SK-N-SH (cell line): ENCODE data around the gene SLIT1. TPM values are rescaled to one million over a fixed set of nuclear protein-coding genes. Genes with fewer than 3 reads are reported as not detected.

Source experiments
- CTCF ChIA-PET: fragments of 300-600, 350-600 bp; formaldehyde crosslinking; extraction: SDS; loops from one replicate; lab custom pipeline; 2021; lab: Yijun Ruan, JAX
- POLR2A ChIA-PET: fragments of 350-600 bp; sonication (Branson Sonifier 250); formaldehyde crosslinking; extraction: SDS; loops from one replicate; lab custom pipeline; 2020; ENCODE audit warnings: antibody characterized with exemption, inconsistent platforms; lab: Yijun Ruan, JAX
- DNase-seq: peaks from one replicate; pipeline ENCODE4 v3.0.0; 2012
- H2AFZ ChIP-seq: fragments of 200-600 bp; sonication (generic); 2 replicates; pipeline ENCODE4 v1.8.1; 2016; ENCODE audit warnings: antibody characterized with exemption, mild to moderate bottlenecking, low read depth
- H3F3A ChIP-seq: fragments of 200-600 bp; sonication (generic); replicated peaks from 2 replicates; pipeline ENCODE3; 2016; ENCODE audit warnings: antibody characterized with exemption, mild to moderate bottlenecking; ENCODE audit not compliant: insufficient read depth
- H3K27ac ChIP-seq, 2 experiments: fragments of 200-500 bp in 1 of 2; fragments of 200-600 bp in 1 of 2; sonication (Bioruptor generic) in 1 of 2; sonication (generic), shearing (Covaris generic) in 1 of 2; 2 replicates each; pipeline versions ENCODE4 v1.5.1 to v1.6.1; 2014 to 2016; ENCODE audit warnings: low read depth in 2 of 2, inconsistent platforms in 1 of 2, low read length in 1 of 2, mild to moderate bottlenecking in 1 of 2, mixed read lengths in 1 of 2
- H3K27me3 ChIP-seq: fragments of 200-600 bp; sonication (generic), shearing (Covaris generic); 2 replicates; pipeline ENCODE4 v1.6.1; 2016; ENCODE audit warnings: mixed run types; ENCODE audit not compliant: insufficient read depth
- H3K36me3 ChIP-seq, 2 experiments: fragments of 200-500 bp in 1 of 2; fragments of 200-600 bp in 1 of 2; sonication (Bioruptor generic) in 1 of 2; sonication (generic) in 1 of 2; replicated peaks in 1 of 2; 2 replicates each; pipeline versions ENCODE3 to v1.5.1; 2014 to 2016; ENCODE audit warnings: low read length in 1 of 2, mild to moderate bottlenecking in 1 of 2; ENCODE audit not compliant: insufficient read depth in 2 of 2, control insufficient read depth in 1 of 2
- H3K4me1 ChIP-seq, 2 experiments: fragments of 200-500 bp in 1 of 2; fragments of 200-600 bp in 1 of 2; sonication (Bioruptor generic) in 1 of 2; sonication (generic), shearing (Covaris generic) in 1 of 2; 2 replicates each; pipeline versions ENCODE4 v1.5.1 to v1.6.1; 2014 to 2016; ENCODE audit warnings: low read depth in 1 of 2, low read length in 1 of 2, mixed run types in 1 of 2; ENCODE audit not compliant: insufficient read depth in 2 of 2, control insufficient read depth in 1 of 2
- H3K4me2 ChIP-seq: fragments of 200-600 bp; sonication (generic), shearing (Covaris generic); 2 replicates; pipeline ENCODE4 v1.6.1; 2017; ENCODE audit warnings: mixed run types
- H3K4me3 ChIP-seq, 2 experiments: fragments of 200-500 bp in 1 of 2; fragments of 200-600 bp in 1 of 2; sonication (Bioruptor generic) in 1 of 2; sonication (generic), shearing (Covaris generic) in 1 of 2; 2 replicates each; pipeline versions ENCODE4 v1.5.1 to v1.8.1; 2014 to 2016; ENCODE audit warnings: low read depth in 2 of 2, inconsistent platforms in 1 of 2, low read length in 1 of 2, mild to moderate bottlenecking in 1 of 2, mixed read lengths in 1 of 2, moderate library complexity in 1 of 2
- H3K79me2 ChIP-seq: fragments of 200-600 bp; sonication (generic); 2 replicates; pipeline ENCODE4 v1.8.1; 2017; ENCODE audit warnings: mild to moderate bottlenecking; ENCODE audit not compliant: insufficient read depth
- H3K9ac ChIP-seq: fragments of 200-600 bp; sonication (generic); 2 replicates; pipeline ENCODE4 v1.6.1; 2017; ENCODE audit warnings: mixed run types
- H3K9me2 ChIP-seq: fragments of 200-600 bp; sonication (generic); 2 replicates; pipeline ENCODE4 v1.6.1; 2017; ENCODE audit warnings: mixed run types
- H3K9me3 ChIP-seq: fragments of 200-600 bp; sonication (generic); 2 replicates; pipeline ENCODE4 v1.6.1; 2017; ENCODE audit warnings: mixed run types, mild to moderate bottlenecking, moderate library complexity
- H4K20me1 ChIP-seq: fragments of 200-600 bp; sonication (generic); 2 replicates; pipeline ENCODE4 v1.6.1; 2017; ENCODE audit warnings: mild to moderate bottlenecking, mixed run types; ENCODE audit not compliant: insufficient read depth
- CTCF ChIP-seq: fragments of 200-600 bp; sonication (generic); IDR thresholded peaks from 2 replicates; pipeline ENCODE4 v1.6.1; 2017; ENCODE audit warnings: antibody characterized with exemption, mild to moderate bottlenecking, moderate library complexity
- EZH2phosphoT487 ChIP-seq: fragments of 200-600 bp; sonication (generic); IDR thresholded peaks from 2 replicates; pipeline ENCODE4 v1.6.1; 2017; ENCODE audit warnings: low read depth, mixed run types, mild to moderate bottlenecking, antibody characterized with exemption, moderate library complexity, borderline replicate concordance
- FOSL2 ChIP-seq: IDR thresholded peaks from 2 replicates; pipeline ENCODE4 v1.4.0; 2012; ENCODE audit warnings: low read depth, mild to moderate bottlenecking, moderate library complexity, borderline replicate concordance
- FOXJ3 ChIP-seq: sonication (generic); formaldehyde crosslinking; IDR thresholded peaks from 2 replicates; pipeline ENCODE4 v1.5.1; 2020; ENCODE audit warnings: mild to moderate bottlenecking, missing genetic modification reagents
- GATA2 ChIP-seq: sonication (generic); formaldehyde crosslinking; IDR thresholded peaks from 2 replicates; pipeline ENCODE4 v1.5.0; 2020; ENCODE audit warnings: mild to moderate bottlenecking, missing genetic modification reagents
- MEF2A ChIP-seq: IDR thresholded peaks from 2 replicates; pipeline ENCODE4 v1.4.0; 2012; ENCODE audit warnings: low read depth, borderline replicate concordance
- MXI1 ChIP-seq: IDR thresholded peaks from 2 replicates; pipeline ENCODE4 v1.6.1; 2012; ENCODE audit warnings: mild to moderate bottlenecking, low read depth, low read length, improper control_type of control experiment
- PBX3 ChIP-seq: IDR thresholded peaks from 2 replicates; pipeline ENCODE4; 2012
- RCOR1 ChIP-seq: fragments of 150-350 bp; IDR thresholded peaks from 2 replicates; pipeline ENCODE4 v1.6.1; 2017; ENCODE audit warnings: antibody characterized with exemption, low read length
- RFX5 ChIP-seq: IDR thresholded peaks from 2 replicates; pipeline ENCODE4 v1.6.1; 2012; ENCODE audit warnings: mild to moderate bottlenecking, improper control_type of control experiment, low read length
- SMC3 ChIP-seq: IDR thresholded peaks from 2 replicates; pipeline ENCODE4 v1.6.1; 2012; ENCODE audit warnings: low read depth, low read length, improper control_type of control experiment
- YY1 ChIP-seq: IDR thresholded peaks from 2 replicates; pipeline ENCODE4 v1.4.0; 2012; ENCODE audit warnings: low read depth, mild to moderate bottlenecking
- WGBS: methylation state at CpG from one replicate; pipeline ENCODE4 v1.1.6; 2017; ENCODE audit warnings: low lambda C conversion rate; 5-methylcytosine and 5-hydroxymethylcytosine counted together
- polyA plus RNA-seq, 3 experiments: library from polyadenylated mRNA; depleted of rRNA; stranded (reverse); fragments of >200 nt; gene quantifications; 2 replicates each; pipeline ENCODE4 v1.2.3, GENCODE V29; 2012

SLIT1 gene
- polyA plus RNA-seq, 1 of the 3 experiments (the other 2 are of a cell fraction) = 0.05 TPM

- H4K20me1 ChIP-seq = no peaks in the 10 kb centered on the region
- TF ChIP-seq GATA2 (CRISPR knock-in tag) (no peak), CTCF (no peak), RCOR1 (no peak), FOXJ3 (no peak), MEF2A (no peak), EZH2phosphoT487 (no peak), SMC3 (no peak), PBX3 (no peak), MXI1 (no peak), YY1 (no peak)
- H3K9me3 ChIP-seq = no peaks in the 10 kb centered on the region
- H3F3A ChIP-seq = no peaks in the 10 kb centered on the region
- 59% methylated on average over 11 of the region's 11 CpGs for WGBS
- H2AFZ ChIP-seq = no peak overlapping the region
- H3K27me3 ChIP-seq = peaks cover 17% of the 10 kb centered on the region
- no peak overlapping the region for H3K4me2 ChIP-seq
- no peak overlapping the region for H3K4me3 ChIP-seq
- peaks cover 0 to 12% of the 10 kb centered on the region in 2 experiments; a peak in 1 of 4 replicates for H3K4me1 ChIP-seq
- no peak overlapping the region for H3K27ac ChIP-seq
- no peaks in the 10 kb centered on the region for H3K36me3 ChIP-seq
- H3K9me2 ChIP-seq = no peaks in the 10 kb centered on the region
- DNase-seq = no peak
- ChIA-PET CTCF (interaction anchor here (1.2 to 21.7 kb wide), 6 partner anchors 9 to 429 kb away, joined by 3 to 894 read pairs (median 5); no protein-coding TSS in a partner anchor), POLR2A (no interaction called here)
- H3K9ac ChIP-seq = no peak overlapping the region
- no peaks in the 10 kb centered on the region for H3K79me2 ChIP-seq
Measured at GRCh38 chr10:97069576-97070362, 116.0 kb downstream of the SLIT1 start.

- Histone ChIP-seq H3K9ac (no peak overlapping the region), H3K4me3 (no peak overlapping the region), H2AFZ (no peak overlapping the region), H3K27ac (no peak overlapping the region), H3K27me3 (peaks cover 16% of the 10 kb centered on the region), H4K20me1 (no peaks in the 10 kb centered on the region), H3K9me2 (no peaks in the 10 kb centered on the region), H3F3A (no peaks in the 10 kb centered on the region), H3K9me3 (no peaks in the 10 kb centered on the region), H3K4me1 (peaks cover 0 to 5% of the 10 kb centered on the region in 2 experiments; a peak in 1 of 4 replicates), H3K36me3 (no peaks in the 10 kb centered on the region), H3K79me2 (no peaks in the 10 kb centered on the region), H3K4me2 (no peak overlapping the region)
- CTCF ChIA-PET = interaction anchor here (0.8 to 21.7 kb wide), 6 partner anchors 9 to 428 kb away, joined by 3 to 894 read pairs (median 4); no protein-coding TSS in a partner anchor
- POLR2A ChIA-PET = no interaction called here
- TF ChIP-seq FOXJ3 (no peak), FOSL2 (no peak), RFX5 (no peak)
- no peak for DNase-seq
- 11% methylated on average over 2 of the region's 2 CpGs for WGBS
Measured at GRCh38 chr10:97069026-97069425, 116.7 kb downstream of the SLIT1 start.
